Lower lobe of right lung (tissue), 2 donors: ENCODE data around the gene ARHGEF1. TPM values are rescaled to one million over a fixed set of nuclear protein-coding genes. Genes with fewer than 3 reads are reported as not detected.
"Not testable (repeated sequence)": the region's sequence is repeated elsewhere in the genome, so short reads cannot be mapped to it uniquely, and the experiment has no call there.

Experiments
- ATAC-seq, 2 donors: fragments of 200-7000 bp; cut with Tn5 transposase; one replicate each; pipeline ENCODE4 v1.9.1; 2020 to 2022; ENCODE audit warnings: mild to moderate bottlenecking in 2 of 2, moderate library complexity in 2 of 2
- DNase-seq: peaks from one replicate; pipeline ENCODE4 v3.0.0-alpha.2; 2020
- H3K27ac ChIP-seq: fragments of 200-600 bp; one replicate; pipeline ENCODE4 v1.8.0; 2022
- H3K27me3 ChIP-seq: fragments of 200-600 bp; one replicate; pipeline ENCODE4 v1.8.0; 2022; ENCODE audit warnings: low read depth
- H3K36me3 ChIP-seq: fragments of 200-600 bp; one replicate; pipeline ENCODE4 v1.8.0; 2022; ENCODE audit warnings: mild to moderate bottlenecking
- H3K4me1 ChIP-seq: fragments of 200-600 bp; one replicate; pipeline ENCODE4 v1.8.0; 2022
- H3K4me3 ChIP-seq: fragments of 200-600 bp; one replicate; pipeline ENCODE4 v1.8.0; 2022; ENCODE audit warnings: mild to moderate bottlenecking
- H3K9me3 ChIP-seq: fragments of 200-600 bp; one replicate; pipeline ENCODE4 v1.8.0; 2022
- CTCF ChIP-seq: fragments of 200-600 bp; IDR thresholded peaks from one replicate; pipeline ENCODE4 v1.8.0; 2022; ENCODE audit warnings: antibody characterized with exemption, mild to moderate bottlenecking
- intact Hi-C: fragments of 100-400 bp; cut with DNase I; formaldehyde crosslinking; loops from one replicate; pipeline ENCODE4 v1.11.0; 2022
- total RNA-seq: library from RNA; stranded (reverse); fragmentation: NEBNext Ultra II Directional; extraction: Animal tissue kit (Norgen Biotek cat#: 25700); gene quantifications from one replicate; pipeline ENCODE4 v1.2.1, GENCODE V29; 2021
- donor health status: DM: no; HTN: yes; CAD: no; lungs with severe emphysema.

Gene ARHGEF1
- total RNA-seq, 1 donor from 2014 or later: 206 TPM

- Histone ChIP-seq H3K4me3 (no peak overlapping the region), H3K9me3 (no peaks in the 10 kb centered on the region), H3K36me3 (no peaks in the 10 kb centered on the region), H3K27me3 (peaks cover 50% of the 10 kb centered on the region), H3K4me1 (no peaks in the 10 kb centered on the region), H3K27ac (no peak overlapping the region)
- intact Hi-C loops: no loop called here
- DNase-seq (no peak), ATAC-seq (no peak)
- no peak for TF ChIP-seq CTCF
These were observed 30.8 kb downstream of the ARHGEF1 start for GRCh38 chr19:41913538-41914423.

- H3K4me3 ChIP-seq, H3K36me3 ChIP-seq, H3K9me3 ChIP-seq, ATAC-seq, intact Hi-C loops, H3K4me1 ChIP-seq, DNase-seq, H3K27ac ChIP-seq: not testable (repeated sequence)
- peaks cover 53% of the 10 kb centered on the region for H3K27me3 ChIP-seq
These were observed 31.4 kb downstream of the ARHGEF1 start for GRCh38 chr19:41914424-41914834.

- no peak for DNase-seq
- ATAC-seq: no peak
- H3K27ac ChIP-seq: no peak overlapping the region
- H3K9me3 ChIP-seq: no peaks in the 10 kb centered on the region
- no peaks in the 10 kb centered on the region for H3K4me1 ChIP-seq
- intact Hi-C loops: no loop called here
- peaks cover 55% of the 10 kb centered on the region for H3K27me3 ChIP-seq
- no peak overlapping the region for H3K4me3 ChIP-seq
- H3K36me3 ChIP-seq: no peaks in the 10 kb centered on the region
- TF ChIP-seq CTCF: no peak
These were observed 32.2 kb downstream of the ARHGEF1 start for GRCh38 chr19:41915021-41915775.

GRCh38 chr19:41915776-41916414 lies 32.9 kb downstream of the ARHGEF1 start:
- DNase-seq: no peak
- no peak for TF ChIP-seq CTCF
- Histone ChIP-seq H3K4me3 (no peak overlapping the region), H3K36me3 (no peaks in the 10 kb centered on the region), H3K9me3 (no peaks in the 10 kb centered on the region), H3K4me1 (no peaks in the 10 kb centered on the region), H3K27ac (no peak overlapping the region), H3K27me3 (peaks cover 62% of the 10 kb centered on the region)
- intact Hi-C loops: no loop called here
- ATAC-seq: no peak

- intact Hi-C loops: no loop called here
- no peak for TF ChIP-seq CTCF
- DNase-seq (peak; percentile 34), ATAC-seq (no peak)
- no peak overlapping the region for H3K4me3 ChIP-seq
- H3K4me1 ChIP-seq: no peaks in the 10 kb centered on the region
- H3K9me3 ChIP-seq: no peaks in the 10 kb centered on the region
- no peaks in the 10 kb centered on the region for H3K36me3 ChIP-seq
- H3K27ac ChIP-seq: no peak overlapping the region
- H3K27me3 ChIP-seq: peaks cover 72% of the 10 kb centered on the region
These were observed 34.7 kb downstream of the ARHGEF1 start for GRCh38 chr19:41917676-41918075.
